Neural cell (in vitro differentiated cells): ENCODE data around the gene IRF4. TPM values are rescaled to one million over a fixed set of nuclear protein-coding genes. Genes with fewer than 3 reads are reported as not detected.

ENCODE experiments used
- H2AFZ ChIP-seq: fragments of 200-600, 300-800 bp; sonication (generic), shearing (Covaris generic); 2 replicates; pipeline ENCODE4 v1.6.0; 2014; ENCODE audit warnings: low read depth, mild to moderate bottlenecking, antibody characterized with exemption, low read length, moderate library complexity
- H3F3A ChIP-seq: fragments of 200-600 bp; shearing (Covaris generic); 2 replicates; pipeline ENCODE4 v1.6.1; 2016; ENCODE audit warnings: mild to moderate bottlenecking, moderate library complexity, mixed read lengths, antibody characterized with exemption, low read length; ENCODE audit not compliant: insufficient read depth, poor library complexity, severe bottlenecking
- H3K27ac ChIP-seq: fragments of 200-600, 300-800 bp; sonication (generic), shearing (Covaris generic); 2 replicates; pipeline ENCODE4 v1.5.1; 2014; ENCODE audit warnings: mild to moderate bottlenecking, low read length, moderate library complexity
- H3K27me3 ChIP-seq: fragments of 300-800, 200-600 bp; sonication (generic), shearing (Covaris generic); 2 replicates; pipeline ENCODE4 v1.6.0; 2014; ENCODE audit warnings: mild to moderate bottlenecking, low read depth, low read length, moderate library complexity; ENCODE audit not compliant: insufficient read depth
- H3K36me3 ChIP-seq: fragments of 300-800, 200-600 bp; sonication (generic), shearing (Covaris generic); 2 replicates; pipeline ENCODE4 v1.5.1; 2014; ENCODE audit warnings: mild to moderate bottlenecking, antibody characterized with exemption, low read length, moderate library complexity; ENCODE audit not compliant: insufficient read depth
- H3K4me2 ChIP-seq: fragments of 300-800, 200-600 bp; sonication (generic), shearing (Covaris generic); 2 replicates; pipeline ENCODE4 v1.6.0; 2014; ENCODE audit warnings: mild to moderate bottlenecking, low read length
- H3K4me3 ChIP-seq: fragments of 300-800, 200-600 bp; sonication (generic), shearing (Covaris generic); 2 replicates; pipeline ENCODE4 v1.5.1; 2014; ENCODE audit warnings: mild to moderate bottlenecking, low read length, moderate library complexity
- H3K79me2 ChIP-seq: fragments of 200-600 bp; shearing (Covaris generic); replicated peaks from 2 replicates; pipeline ENCODE4 v1.6.0; 2014; ENCODE audit warnings: mild to moderate bottlenecking, low read length, moderate library complexity; ENCODE audit not compliant: insufficient read depth
- H3K9ac ChIP-seq: fragments of 300-800, 200-600 bp; sonication (generic), shearing (Covaris generic); 2 replicates; pipeline ENCODE4 v1.6.1; 2016; ENCODE audit warnings: mild to moderate bottlenecking, low read length, mixed read lengths
- H3K9me2 ChIP-seq: fragments of 200-600 bp; shearing (Covaris generic); 2 replicates; pipeline ENCODE4 v1.6.1; 2016; ENCODE audit warnings: mild to moderate bottlenecking, low read length, mixed read lengths; ENCODE audit not compliant: insufficient read depth
- H3K9me3 ChIP-seq: fragments of 200-600, 300-800 bp; sonication (generic), shearing (Covaris generic); 2 replicates; pipeline ENCODE4 v1.6.1; 2016; ENCODE audit warnings: mild to moderate bottlenecking, mixed run types, low read length, moderate library complexity, mixed read lengths
- H4K20me1 ChIP-seq: fragments of 200-600 bp; shearing (Covaris generic); 2 replicates; pipeline ENCODE4 v1.6.1; 2016; ENCODE audit warnings: mild to moderate bottlenecking, mixed run types; ENCODE audit not compliant: insufficient read depth
- EP300 ChIP-seq: fragments of 450-650 bp; conservative IDR thresholded peaks from 2 replicates; pipeline ENCODE4 v1.6.1; 2014; ENCODE audit warnings: antibody characterized with exemption, mild to moderate bottlenecking, moderate library complexity; ENCODE audit not compliant: poor library complexity, severe bottlenecking
- EZH2 ChIP-seq: fragments of 200-600, 300-800 bp; shearing (Covaris generic), sonication (generic); IDR thresholded peaks from 2 replicates; pipeline ENCODE4 v1.6.1; 2014; ENCODE audit warnings: antibody characterized with exemption, low read length, borderline replicate concordance, mild to moderate bottlenecking; ENCODE audit not compliant: insufficient read depth, poor library complexity, severe bottlenecking
- MXI1 ChIP-seq: fragments of 450-650 bp; conservative IDR thresholded peaks from 2 replicates; pipeline ENCODE4 v1.6.1; 2014; ENCODE audit warnings: antibody characterized with exemption, mild to moderate bottlenecking; ENCODE audit not compliant: poor library complexity, severe bottlenecking
- POLR2AphosphoS5 ChIP-seq: IDR thresholded peaks from 2 replicates; pipeline ENCODE4 v1.6.1; 2012
- RAD21 ChIP-seq: fragments of 450-650 bp; conservative IDR thresholded peaks from 2 replicates; pipeline ENCODE4 v1.6.1; 2014; ENCODE audit warnings: antibody characterized with exemption, mild to moderate bottlenecking, moderate library complexity
- SMC3 ChIP-seq: fragments of 450-650 bp; conservative IDR thresholded peaks from 2 replicates; pipeline ENCODE4 v1.6.1; 2014; ENCODE audit warnings: antibody characterized with exemption, mild to moderate bottlenecking, moderate library complexity; ENCODE audit not compliant: poor library complexity
- TAF1 ChIP-seq: IDR thresholded peaks from 2 replicates; pipeline ENCODE4 v1.6.1; 2012; ENCODE audit warnings: low read depth
- polyA plus RNA-seq: library from polyadenylated mRNA; depleted of rRNA; stranded (reverse); fragments of >200 nt; gene quantifications from 2 replicates; pipeline ENCODE4 v1.2.3, GENCODE V29; 2014
- TF ChIP-seq, protein P1 (sequence below): IDR thresholded peaks from 2 replicates; pipeline ENCODE4 v1.6.1; 2012; ENCODE audit warnings: borderline replicate concordance
- TF ChIP-seq, protein P2 (sequence below): fragments of 450-650 bp; IDR thresholded peaks from 2 replicates; pipeline ENCODE4 v1.5.1; 2014; ENCODE audit warnings: antibody characterized with exemption, mild to moderate bottlenecking, moderate library complexity; ENCODE audit not compliant: poor library complexity, severe bottlenecking

The IRF4 gene
- polyA plus RNA-seq, 1 donor from 2014 or later, result 0.05 TPM

DNA sequence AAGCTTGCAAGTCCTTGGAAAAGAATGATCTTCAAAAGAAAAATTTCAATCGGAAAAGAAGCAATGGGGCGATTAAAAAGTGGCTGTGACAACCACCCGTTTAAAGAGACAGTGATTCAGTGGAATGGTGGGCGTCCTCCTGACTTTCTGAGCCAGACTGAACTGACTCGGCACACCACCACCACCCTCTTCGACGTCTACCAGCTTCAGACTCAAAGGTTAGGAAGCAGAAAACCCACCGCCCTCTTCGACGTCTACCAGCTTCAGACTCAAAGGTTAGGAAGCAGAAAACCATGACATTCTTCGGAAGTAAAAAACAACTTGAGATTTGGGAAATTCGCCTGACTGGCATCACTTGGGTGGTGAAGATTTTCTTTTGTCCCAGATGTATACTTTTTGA, 28.3 kb upstream of the IRF4 start:
- Histone ChIP-seq H4K20me1 (no peaks in the 10 kb centered on the region), H3K27me3 (no peaks in the 10 kb centered on the region), H3K9me3 (peaks cover 15% of the 10 kb centered on the region), H3K9ac (no peak overlapping the region), H2AFZ (no peak overlapping the region), H3K79me2 (no peaks in the 10 kb centered on the region), H3K4me2 (no peak overlapping the region), H3K4me3 (no peak overlapping the region), H3K9me2 (no peaks in the 10 kb centered on the region), H3K27ac (no peak overlapping the region), H3F3A (no peaks in the 10 kb centered on the region), H3K36me3 (no peaks in the 10 kb centered on the region)
- no peak for TF ChIP-seq RAD21
- no peak for TF ChIP-seq TAF1
- TF ChIP-seq, protein P1, sequence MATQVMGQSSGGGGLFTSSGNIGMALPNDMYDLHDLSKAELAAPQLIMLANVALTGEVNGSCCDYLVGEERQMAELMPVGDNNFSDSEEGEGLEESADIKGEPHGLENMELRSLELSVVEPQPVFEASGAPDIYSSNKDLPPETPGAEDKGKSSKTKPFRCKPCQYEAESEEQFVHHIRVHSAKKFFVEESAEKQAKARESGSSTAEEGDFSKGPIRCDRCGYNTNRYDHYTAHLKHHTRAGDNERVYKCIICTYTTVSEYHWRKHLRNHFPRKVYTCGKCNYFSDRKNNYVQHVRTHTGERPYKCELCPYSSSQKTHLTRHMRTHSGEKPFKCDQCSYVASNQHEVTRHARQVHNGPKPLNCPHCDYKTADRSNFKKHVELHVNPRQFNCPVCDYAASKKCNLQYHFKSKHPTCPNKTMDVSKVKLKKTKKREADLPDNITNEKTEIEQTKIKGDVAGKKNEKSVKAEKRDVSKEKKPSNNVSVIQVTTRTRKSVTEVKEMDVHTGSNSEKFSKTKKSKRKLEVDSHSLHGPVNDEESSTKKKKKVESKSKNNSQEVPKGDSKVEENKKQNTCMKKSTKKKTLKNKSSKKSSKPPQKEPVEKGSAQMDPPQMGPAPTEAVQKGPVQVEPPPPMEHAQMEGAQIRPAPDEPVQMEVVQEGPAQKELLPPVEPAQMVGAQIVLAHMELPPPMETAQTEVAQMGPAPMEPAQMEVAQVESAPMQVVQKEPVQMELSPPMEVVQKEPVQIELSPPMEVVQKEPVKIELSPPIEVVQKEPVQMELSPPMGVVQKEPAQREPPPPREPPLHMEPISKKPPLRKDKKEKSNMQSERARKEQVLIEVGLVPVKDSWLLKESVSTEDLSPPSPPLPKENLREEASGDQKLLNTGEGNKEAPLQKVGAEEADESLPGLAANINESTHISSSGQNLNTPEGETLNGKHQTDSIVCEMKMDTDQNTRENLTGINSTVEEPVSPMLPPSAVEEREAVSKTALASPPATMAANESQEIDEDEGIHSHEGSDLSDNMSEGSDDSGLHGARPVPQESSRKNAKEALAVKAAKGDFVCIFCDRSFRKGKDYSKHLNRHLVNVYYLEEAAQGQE, result no peak
- TF ChIP-seq, protein P2, sequence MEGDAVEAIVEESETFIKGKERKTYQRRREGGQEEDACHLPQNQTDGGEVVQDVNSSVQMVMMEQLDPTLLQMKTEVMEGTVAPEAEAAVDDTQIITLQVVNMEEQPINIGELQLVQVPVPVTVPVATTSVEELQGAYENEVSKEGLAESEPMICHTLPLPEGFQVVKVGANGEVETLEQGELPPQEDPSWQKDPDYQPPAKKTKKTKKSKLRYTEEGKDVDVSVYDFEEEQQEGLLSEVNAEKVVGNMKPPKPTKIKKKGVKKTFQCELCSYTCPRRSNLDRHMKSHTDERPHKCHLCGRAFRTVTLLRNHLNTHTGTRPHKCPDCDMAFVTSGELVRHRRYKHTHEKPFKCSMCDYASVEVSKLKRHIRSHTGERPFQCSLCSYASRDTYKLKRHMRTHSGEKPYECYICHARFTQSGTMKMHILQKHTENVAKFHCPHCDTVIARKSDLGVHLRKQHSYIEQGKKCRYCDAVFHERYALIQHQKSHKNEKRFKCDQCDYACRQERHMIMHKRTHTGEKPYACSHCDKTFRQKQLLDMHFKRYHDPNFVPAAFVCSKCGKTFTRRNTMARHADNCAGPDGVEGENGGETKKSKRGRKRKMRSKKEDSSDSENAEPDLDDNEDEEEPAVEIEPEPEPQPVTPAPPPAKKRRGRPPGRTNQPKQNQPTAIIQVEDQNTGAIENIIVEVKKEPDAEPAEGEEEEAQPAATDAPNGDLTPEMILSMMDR, result no peak
- no peak for TF ChIP-seq POLR2AphosphoS5
- TF ChIP-seq MXI1, result no peak
- no peak for TF ChIP-seq EP300
- TF ChIP-seq EZH2, result no peak
- no peak for TF ChIP-seq SMC3

DNA sequence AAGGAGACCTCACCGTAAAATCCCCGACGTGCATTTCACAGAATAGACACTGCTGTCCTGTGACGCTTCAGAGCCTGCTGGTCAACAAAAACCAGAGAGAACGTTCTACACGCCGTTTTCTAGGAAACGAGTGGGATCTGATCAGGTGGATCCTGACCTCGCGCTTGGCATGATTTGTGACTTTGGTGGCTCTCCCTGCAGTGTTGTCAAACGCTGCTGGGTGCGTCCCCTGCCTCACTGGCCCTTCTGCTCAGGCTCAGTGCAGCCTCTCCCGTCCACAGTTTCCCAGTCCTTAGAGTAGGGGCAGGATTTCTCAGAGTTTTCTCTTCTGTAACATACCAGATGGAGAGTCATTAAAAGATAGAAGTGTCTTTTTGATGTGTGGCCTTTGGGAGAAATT, 27.6 kb upstream of the IRF4 start:
- H3K9ac ChIP-seq, result no peak overlapping the region
- no peaks in the 10 kb centered on the region for H4K20me1 ChIP-seq
- no peaks in the 10 kb centered on the region for H3F3A ChIP-seq
- no peaks in the 10 kb centered on the region for H3K36me3 ChIP-seq
- H3K27ac ChIP-seq, result no peak overlapping the region
- H3K4me3 ChIP-seq, result no peak overlapping the region
- H3K9me3 ChIP-seq, result peaks cover 15% of the 10 kb centered on the region
- no peaks in the 10 kb centered on the region for H3K27me3 ChIP-seq
- H2AFZ ChIP-seq, result no peak overlapping the region
- H3K4me2 ChIP-seq, result no peak overlapping the region
- TF ChIP-seq RAD21 (no peak), MXI1 (no peak), SMC3 (no peak), TAF1 (no peak), EZH2 (no peak), POLR2AphosphoS5 (no peak), EP300 (no peak)
- TF ChIP-seq, protein P2, result no peak
- TF ChIP-seq, protein P1, result no peak
- no peaks in the 10 kb centered on the region for H3K9me2 ChIP-seq
- no peaks in the 10 kb centered on the region for H3K79me2 ChIP-seq
